Stimulated activated CD4-positive, alpha-beta T cell treated with anti-CD3 and anti-CD28 coated beads, Interleukin-1b, Interleukin-23, amount 100 ng/mL, for 24 hours (primary cell): ENCODE measurements around the gene SATB2.

Source experiments
- DNase-seq, 4 experiments: peaks; one replicate each; pipeline ENCODE4 v3.0.0-alpha.2; 2020; ENCODE audit warnings: low read depth in 4 of 4, low spot score in 1 of 4

SATB2 gene

GRCh38 chr2:199259671-199260070, 198.1 kb downstream of the SATB2 start:
- no peak for DNase-seq

DNA sequence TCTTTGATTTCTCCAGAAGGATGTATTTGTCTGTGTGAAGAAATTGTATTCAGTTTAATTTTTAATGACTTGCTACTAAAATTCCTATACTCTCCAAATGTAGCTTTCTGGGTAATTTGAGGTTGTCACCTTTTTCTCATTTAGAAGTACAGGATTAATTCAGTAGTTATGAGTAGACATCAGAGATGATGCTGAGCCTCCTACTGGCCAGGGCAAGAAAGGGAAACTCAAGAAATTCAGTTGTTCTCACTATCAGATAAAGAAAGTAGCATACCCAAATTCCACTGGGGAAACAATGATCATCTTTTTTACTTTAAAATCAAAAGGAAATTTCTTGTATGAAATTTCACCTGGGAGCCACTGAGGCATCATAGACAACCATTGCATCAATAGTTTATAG, 199.4 kb downstream of the SATB2 start:
- DNase-seq, result no peak

- DNase-seq, result no peak
These were observed 200.2 kb downstream of the SATB2 start for GRCh38 chr2:199257261-199258224.

GRCh38 chr2:199230091-199230490, 227.6 kb downstream of the SATB2 start:
- DNase-seq, result no peak

GRCh38 chr2:199228887-199229819, 228.6 kb downstream of the SATB2 start:
- DNase-seq, result peak in 1 of 4 experiments; percentile 2

DNA sequence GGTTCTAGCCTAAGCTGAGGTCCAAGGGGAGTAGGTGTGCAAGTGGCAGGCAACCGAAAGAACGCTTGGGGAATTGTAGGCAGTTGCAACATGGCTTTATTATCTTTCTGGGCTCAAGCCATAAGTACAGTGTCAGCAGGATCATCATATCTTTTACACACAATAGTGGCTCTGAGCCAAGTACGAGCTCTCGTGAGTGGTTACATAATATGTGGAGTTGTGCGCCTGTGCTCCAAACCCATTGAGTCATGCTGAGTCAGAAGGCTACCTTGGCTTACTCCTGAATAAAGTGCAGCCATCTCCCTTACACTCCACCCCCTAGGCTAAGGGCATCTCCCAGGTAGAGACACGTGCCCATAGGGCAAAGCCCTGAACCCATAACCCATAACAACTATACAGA, 233.9 kb downstream of the SATB2 start:
- DNase-seq, result no peak

DNA sequence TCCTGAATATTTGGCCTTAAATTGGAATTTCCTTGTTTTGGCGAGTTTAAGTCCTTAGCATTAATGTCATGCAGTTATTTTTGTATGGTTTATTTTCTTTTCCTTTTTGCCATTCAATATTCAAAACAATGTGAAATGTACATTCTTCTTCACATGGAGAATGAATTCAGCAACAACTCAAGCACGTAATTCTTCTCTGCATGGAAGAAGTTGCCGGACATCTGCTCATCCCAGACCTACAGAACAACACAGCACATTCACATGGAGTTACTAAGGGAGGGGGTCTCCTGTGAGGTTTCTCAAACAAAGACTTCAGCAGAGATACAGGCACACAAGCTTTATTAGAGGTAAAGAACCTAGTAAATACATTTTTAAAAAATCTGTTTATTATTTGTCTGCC, 236.8 kb downstream of the SATB2 start:
- no peak for DNase-seq

- DNase-seq, result no peak
These were observed 238.2 kb downstream of the SATB2 start for GRCh38 chr2:199219551-199219950.
